ENCODE measurements around the gene BEND7. TPM values are rescaled to one million over a fixed set of nuclear protein-coding genes. Genes with fewer than 3 reads are reported as not detected.
"Not testable (repeated sequence)": the region's sequence is repeated elsewhere in the genome, so short reads cannot be mapped to it uniquely, and the experiment has no call there.

The BEND7 gene
- total RNA-seq, 4 donors from 2014 or later, result 10.8 to 27.5 (median 21.5) TPM

- TF ChIP-seq EP300 (IDR thresholded peaks at IDR 0.05) (no peak), POLR2A (IDR thresholded peaks at IDR 0.05) (no peak), CTCF (IDR thresholded peaks at IDR 0.05) (no peak)
- no peak for DNase-seq (ENCODE audit: low spot score in 2 of 2)
- Histone ChIP-seq H3K36me3 (no peaks in the 10 kb centered on the region), H3K27ac (no peak overlapping the region), H3K27me3 (no peaks in the 10 kb centered on the region), H3K9me3 (peaks cover 0 to 10% (median 0%) of the 10 kb centered on the region in 4 donors), H3K4me1 (no peaks in the 10 kb centered on the region), H3K4me3 (no peak overlapping the region)
- 78 to 91% methylated on average over 1 of the region's 1 CpG for WGBS, 2 donors
Measured at GRCh38 chr10:13414137-13414536, 114.7 kb downstream of the BEND7 start.

GRCh38 chr10:13412894-13413293, 115.9 kb downstream of the BEND7 start:
- Histone ChIP-seq H3K4me3 (no peak overlapping the region), H3K27ac (no peak overlapping the region), H3K36me3 (no peaks in the 10 kb centered on the region), H3K9me3 (peaks cover 0 to 10% (median 0%) of the 10 kb centered on the region in 4 donors), H3K4me1 (no peaks in the 10 kb centered on the region), H3K27me3 (no peaks in the 10 kb centered on the region)
- 83 to 91% methylated on average over 3 of the region's 3 CpGs for WGBS, 2 donors
- DNase-seq (ENCODE audit: low spot score in 2 of 2), result no peak
- TF ChIP-seq EP300 (IDR thresholded peaks at IDR 0.05), result no peak
- no peak for TF ChIP-seq CTCF (IDR thresholded peaks at IDR 0.05)
- TF ChIP-seq POLR2A (IDR thresholded peaks at IDR 0.05), result no peak

GRCh38 chr10:13404791-13405190, 124.0 kb downstream of the BEND7 start:
- Histone ChIP-seq H3K4me3 (no peak overlapping the region), H3K4me1 (no peaks in the 10 kb centered on the region), H3K27ac (no peak overlapping the region), H3K27me3 (no peaks in the 10 kb centered on the region), H3K9me3 (no peaks in the 10 kb centered on the region), H3K36me3 (no peaks in the 10 kb centered on the region)
- TF ChIP-seq EP300 (IDR thresholded peaks at IDR 0.05) (no peak), CTCF (IDR thresholded peaks at IDR 0.05) (no peak), POLR2A (IDR thresholded peaks at IDR 0.05) (no peak)
- WGBS, 2 donors, result 60 to 69% methylated on average over 5 of the region's 5 CpGs
- no peak for DNase-seq (ENCODE audit: low spot score in 2 of 2)

DNA sequence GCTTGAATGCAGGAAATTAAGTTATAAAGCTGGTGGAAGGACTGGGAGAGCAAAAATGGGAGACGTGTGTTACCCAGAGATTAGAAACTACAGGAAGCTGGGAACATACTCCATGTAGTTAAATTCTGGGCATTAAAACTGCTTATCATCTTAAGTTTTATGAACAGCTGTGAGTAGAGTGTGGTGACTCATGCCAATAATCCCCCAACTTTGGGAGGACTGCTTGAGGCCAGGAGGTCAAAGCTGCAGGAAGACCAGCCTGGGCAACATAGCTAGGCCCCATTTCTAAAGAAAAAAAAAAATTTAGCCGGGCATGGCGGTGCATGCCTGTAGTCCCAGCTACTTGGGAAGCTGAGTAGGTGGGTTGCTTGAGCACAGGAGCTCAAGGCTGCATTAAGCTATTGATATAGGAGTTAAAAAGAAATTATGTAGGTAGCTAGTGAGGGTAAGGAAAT, 124.5 kb downstream of the BEND7 start:
- DNase-seq (ENCODE audit: low spot score in 2 of 2), result no peak
- Histone ChIP-seq H3K36me3 (no peaks in the 10 kb centered on the region), H3K27me3 (no peaks in the 10 kb centered on the region), H3K27ac (no peak overlapping the region), H3K4me3 (no peak overlapping the region), H3K4me1 (no peaks in the 10 kb centered on the region), H3K9me3 (no peaks in the 10 kb centered on the region)
- TF ChIP-seq POLR2A (IDR thresholded peaks at IDR 0.05) (no peak), EP300 (IDR thresholded peaks at IDR 0.05) (no peak), CTCF (IDR thresholded peaks at IDR 0.05) (no peak)
- WGBS, 2 donors, result 71 to 77% methylated on average over 3 of the region's 3 CpGs

DNA sequence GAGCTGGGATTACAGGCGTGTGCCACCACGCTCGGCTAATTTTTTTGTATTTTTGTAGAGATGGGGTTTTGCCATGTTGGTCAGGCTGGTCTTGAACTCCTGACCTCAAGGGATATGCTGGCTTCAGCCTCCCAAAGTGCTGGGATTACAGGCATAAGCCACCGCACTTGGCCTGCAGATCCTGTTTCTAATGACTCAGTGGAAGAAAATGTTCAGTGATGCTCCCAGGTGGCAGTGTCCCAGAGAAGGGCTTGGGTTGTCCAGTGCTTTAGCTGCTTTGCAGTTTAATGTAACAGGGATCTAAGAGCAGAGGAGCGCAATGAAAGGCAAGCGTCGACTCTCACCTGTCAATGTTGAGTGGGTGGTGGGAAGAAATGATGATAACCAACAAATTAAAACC, 125.4 kb downstream of the BEND7 start:
- not testable (repeated sequence) for H3K4me3 ChIP-seq; H3K36me3 ChIP-seq; H3K27ac ChIP-seq; H3K27me3 ChIP-seq; H3K4me1 ChIP-seq; DNase-seq (ENCODE audit: low spot score in 2 of 2); H3K9me3 ChIP-seq
- WGBS, 2 donors, result 89 to 90% methylated on average over 7 of the region's 7 CpGs

GRCh38 chr10:13402021-13402420, 126.8 kb downstream of the BEND7 start:
- TF ChIP-seq EP300 (IDR thresholded peaks at IDR 0.05) (no peak), POLR2A (IDR thresholded peaks at IDR 0.05) (no peak), CTCF (IDR thresholded peaks at IDR 0.05) (no peak)
- Histone ChIP-seq H3K27me3 (no peaks in the 10 kb centered on the region), H3K36me3 (no peaks in the 10 kb centered on the region), H3K9me3 (peaks cover 0 to 4% (median 0%) of the 10 kb centered on the region in 4 donors), H3K27ac (no peak overlapping the region), H3K4me1 (no peaks in the 10 kb centered on the region), H3K4me3 (no peak overlapping the region)
- 79 to 82% methylated on average over 8 of the region's 8 CpGs for WGBS, 2 donors
- no peak for DNase-seq (ENCODE audit: low spot score in 2 of 2)
